NCI-H460 (cell line): Measurements from ENCODE around the gene SLC17A6. TPM values are rescaled to one million over a fixed set of nuclear protein-coding genes. Genes with fewer than 3 reads are reported as not detected.
A peak's percentile ranks its signal among the peaks of the same experiment; 100 is the strongest.

Experiments
- DNase-seq: peaks from one replicate; pipeline ENCODE4 v3.0.0-alpha.2; 2016; ENCODE audit warnings: low read depth; ENCODE audit errors: extremely low read depth
- polyA plus RNA-seq: library from polyadenylated mRNA; depleted of rRNA; stranded (reverse); fragments of >200 nt; gene quantifications from 2 replicates; pipeline ENCODE4 v1.2.3, GENCODE V29; 2014; cell fraction: nucleus; rRNA removed
- total RNA-seq: library from RNA; depleted of rRNA; stranded (reverse); fragments of >200 nt; shearing (Covaris generic); gene quantifications from 2 replicates; pipeline ENCODE4 v1.2.3, GENCODE V29; 2014; rRNA removed

The SLC17A6 gene
- total RNA-seq: not detected in 2 replicates
- not detected in 2 replicates for polyA plus RNA-seq

GRCh38 chr11:22337596-22338485 is at the start of gene SLC17A6:
SLC17A6 (plus strand) TSS chr11:22338381; CDS start chr11:22338534, 153 bp downstream.
- DNase-seq: peak; percentile 16

GRCh38 chr11:22302368-22302767 is 35.8 kb upstream of the SLC17A6 start:
- DNase-seq: no peak

GRCh38 chr11:22304337-22304961 is 33.7 kb upstream of the SLC17A6 start:
- DNase-seq: peak; percentile 14

GRCh38 chr11:22317656-22318055 is 20.5 kb upstream of the SLC17A6 start:
- no peak for DNase-seq

GRCh38 chr11:22331771-22332170 is 6.4 kb upstream of the SLC17A6 start:
- DNase-seq: no peak

GRCh38 chr11:22336587-22336986 is 1.6 kb upstream of the SLC17A6 start:
- DNase-seq: no peak

- DNase-seq: no peak
Measured at GRCh38 chr11:22339611-22340010, 1.4 kb downstream of the SLC17A6 start.

GRCh38 chr11:22340235-22340634 is 2.1 kb downstream of the SLC17A6 start:
- DNase-seq: no peak

GRCh38 chr11:22340701-22341587 is 2.8 kb downstream of the SLC17A6 start:
- DNase-seq: no peak

- no peak for DNase-seq
Measured at GRCh38 chr11:22341588-22341931, 3.4 kb downstream of the SLC17A6 start.

GRCh38 chr11:22342211-22343031 is 4.2 kb downstream of the SLC17A6 start:
- DNase-seq: no peak

GRCh38 chr11:22343032-22343324 is 4.8 kb downstream of the SLC17A6 start:
- DNase-seq: no peak

- DNase-seq: no peak
Measured at GRCh38 chr11:22343371-22344032, 5.3 kb downstream of the SLC17A6 start.

- no peak for DNase-seq
Measured at GRCh38 chr11:22344081-22344480, 5.9 kb downstream of the SLC17A6 start.

- no peak for DNase-seq
Measured at GRCh38 chr11:22346282-22346681, 8.1 kb downstream of the SLC17A6 start.

- no peak for DNase-seq
Measured at GRCh38 chr11:22347857-22348487, 9.8 kb downstream of the SLC17A6 start.

- no peak for DNase-seq
Measured at GRCh38 chr11:22349491-22349890, 11.3 kb downstream of the SLC17A6 start.

GRCh38 chr11:22359295-22359694 is 21.1 kb downstream of the SLC17A6 start:
- DNase-seq: no peak

GRCh38 chr11:22371160-22371559 is 33.0 kb downstream of the SLC17A6 start:
- no peak for DNase-seq
